Ovary (tissue), 3 donors: Measurements from ENCODE around the gene DUSP7.

Source experiments
- EP300 ChIP-seq: sonication (generic); formaldehyde crosslinking; IDR thresholded peaks from one replicate; pipeline ENCODE4 v1.6.1; 2017; ENCODE audit warnings: antibody characterized with exemption
- POLR2A ChIP-seq: fragments of 450-650 bp; IDR thresholded peaks from one replicate; pipeline ENCODE4 v1.6.1; 2017; ENCODE audit warnings: antibody characterized with exemption, mild to moderate bottlenecking, moderate library complexity
- TF ChIP-seq, protein P1 (sequence below), 3 donors: fragments of 450-650 bp in 2 of 3; fragments of 200-600 bp in 1 of 3; IDR thresholded peaks; one replicate each; pipeline versions ENCODE4 v1.5.1 to v1.8.0; 2016 to 2022; ENCODE audit warnings: antibody characterized with exemption in 3 of 3, mild to moderate bottlenecking in 1 of 3
- donor health status: DM: no; HTN: no; CAD: no.

DNA sequence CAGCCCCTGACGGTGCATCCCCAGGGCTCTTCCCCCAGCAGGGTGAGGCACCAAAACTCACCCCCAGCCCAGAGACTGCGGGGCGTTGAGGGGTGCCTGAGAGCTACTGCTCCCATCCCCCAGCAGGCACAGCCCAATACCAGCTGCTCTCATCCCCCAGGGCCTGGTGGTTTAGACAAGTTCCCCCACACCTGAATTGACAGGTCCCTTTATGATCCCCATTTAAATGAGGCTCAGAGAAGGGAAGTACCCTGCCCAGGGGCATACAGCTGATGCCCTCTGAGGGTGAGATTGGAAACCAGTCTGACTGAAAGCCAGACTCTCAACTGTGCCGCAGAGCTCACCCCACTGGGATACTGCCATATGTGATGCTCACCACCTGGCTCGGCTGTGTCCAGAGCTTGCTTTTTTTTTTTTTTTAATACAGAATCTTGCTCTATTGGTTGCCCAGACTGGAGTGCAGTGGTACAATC, 20.1 kb downstream of the DUSP7 start:
- TF ChIP-seq, protein P1, sequence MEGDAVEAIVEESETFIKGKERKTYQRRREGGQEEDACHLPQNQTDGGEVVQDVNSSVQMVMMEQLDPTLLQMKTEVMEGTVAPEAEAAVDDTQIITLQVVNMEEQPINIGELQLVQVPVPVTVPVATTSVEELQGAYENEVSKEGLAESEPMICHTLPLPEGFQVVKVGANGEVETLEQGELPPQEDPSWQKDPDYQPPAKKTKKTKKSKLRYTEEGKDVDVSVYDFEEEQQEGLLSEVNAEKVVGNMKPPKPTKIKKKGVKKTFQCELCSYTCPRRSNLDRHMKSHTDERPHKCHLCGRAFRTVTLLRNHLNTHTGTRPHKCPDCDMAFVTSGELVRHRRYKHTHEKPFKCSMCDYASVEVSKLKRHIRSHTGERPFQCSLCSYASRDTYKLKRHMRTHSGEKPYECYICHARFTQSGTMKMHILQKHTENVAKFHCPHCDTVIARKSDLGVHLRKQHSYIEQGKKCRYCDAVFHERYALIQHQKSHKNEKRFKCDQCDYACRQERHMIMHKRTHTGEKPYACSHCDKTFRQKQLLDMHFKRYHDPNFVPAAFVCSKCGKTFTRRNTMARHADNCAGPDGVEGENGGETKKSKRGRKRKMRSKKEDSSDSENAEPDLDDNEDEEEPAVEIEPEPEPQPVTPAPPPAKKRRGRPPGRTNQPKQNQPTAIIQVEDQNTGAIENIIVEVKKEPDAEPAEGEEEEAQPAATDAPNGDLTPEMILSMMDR (IDR thresholded peaks at IDR 0.05) = no peak
- TF ChIP-seq POLR2A (no peak), EP300 (no peak)
